Measurements from ENCODE around the gene SP5. TPM values are rescaled to one million over a fixed set of nuclear protein-coding genes. Genes with fewer than 3 reads are reported as not detected.

Gene SP5
- total RNA-seq, 1 experiment from 2014 or later, result 1.7 TPM

DNA sequence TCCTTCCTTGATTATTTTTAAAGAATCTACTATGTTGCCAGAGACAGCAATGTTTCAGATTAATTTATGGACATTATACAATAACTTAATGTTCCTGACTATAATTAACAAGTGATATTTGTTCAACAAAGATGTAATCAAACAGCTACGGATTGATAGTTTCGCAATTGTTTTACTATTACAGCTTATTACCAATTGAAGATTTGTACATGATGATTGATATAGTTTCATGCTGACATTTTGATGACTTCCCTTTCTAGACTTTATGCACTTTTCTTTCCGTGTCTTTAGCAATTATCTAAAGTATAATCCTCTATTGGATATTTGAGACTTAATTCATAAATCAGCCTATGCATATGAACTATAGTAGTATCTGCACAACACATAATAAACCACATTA, 6.5 kb downstream of the SP5 start (continued):
- TF ChIP-seq, protein P1, sequence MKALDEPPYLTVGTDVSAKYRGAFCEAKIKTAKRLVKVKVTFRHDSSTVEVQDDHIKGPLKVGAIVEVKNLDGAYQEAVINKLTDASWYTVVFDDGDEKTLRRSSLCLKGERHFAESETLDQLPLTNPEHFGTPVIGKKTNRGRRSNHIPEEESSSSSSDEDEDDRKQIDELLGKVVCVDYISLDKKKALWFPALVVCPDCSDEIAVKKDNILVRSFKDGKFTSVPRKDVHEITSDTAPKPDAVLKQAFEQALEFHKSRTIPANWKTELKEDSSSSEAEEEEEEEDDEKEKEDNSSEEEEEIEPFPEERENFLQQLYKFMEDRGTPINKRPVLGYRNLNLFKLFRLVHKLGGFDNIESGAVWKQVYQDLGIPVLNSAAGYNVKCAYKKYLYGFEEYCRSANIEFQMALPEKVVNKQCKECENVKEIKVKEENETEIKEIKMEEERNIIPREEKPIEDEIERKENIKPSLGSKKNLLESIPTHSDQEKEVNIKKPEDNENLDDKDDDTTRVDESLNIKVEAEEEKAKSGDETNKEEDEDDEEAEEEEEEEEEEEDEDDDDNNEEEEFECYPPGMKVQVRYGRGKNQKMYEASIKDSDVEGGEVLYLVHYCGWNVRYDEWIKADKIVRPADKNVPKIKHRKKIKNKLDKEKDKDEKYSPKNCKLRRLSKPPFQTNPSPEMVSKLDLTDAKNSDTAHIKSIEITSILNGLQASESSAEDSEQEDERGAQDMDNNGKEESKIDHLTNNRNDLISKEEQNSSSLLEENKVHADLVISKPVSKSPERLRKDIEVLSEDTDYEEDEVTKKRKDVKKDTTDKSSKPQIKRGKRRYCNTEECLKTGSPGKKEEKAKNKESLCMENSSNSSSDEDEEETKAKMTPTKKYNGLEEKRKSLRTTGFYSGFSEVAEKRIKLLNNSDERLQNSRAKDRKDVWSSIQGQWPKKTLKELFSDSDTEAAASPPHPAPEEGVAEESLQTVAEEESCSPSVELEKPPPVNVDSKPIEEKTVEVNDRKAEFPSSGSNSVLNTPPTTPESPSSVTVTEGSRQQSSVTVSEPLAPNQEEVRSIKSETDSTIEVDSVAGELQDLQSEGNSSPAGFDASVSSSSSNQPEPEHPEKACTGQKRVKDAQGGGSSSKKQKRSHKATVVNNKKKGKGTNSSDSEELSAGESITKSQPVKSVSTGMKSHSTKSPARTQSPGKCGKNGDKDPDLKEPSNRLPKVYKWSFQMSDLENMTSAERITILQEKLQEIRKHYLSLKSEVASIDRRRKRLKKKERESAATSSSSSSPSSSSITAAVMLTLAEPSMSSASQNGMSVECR (CRISPR knock-in tag; IDR thresholded peaks at IDR 0.05; ENCODE audit: borderline replicate concordance), result no peak
- TF ChIP-seq, protein P2, sequence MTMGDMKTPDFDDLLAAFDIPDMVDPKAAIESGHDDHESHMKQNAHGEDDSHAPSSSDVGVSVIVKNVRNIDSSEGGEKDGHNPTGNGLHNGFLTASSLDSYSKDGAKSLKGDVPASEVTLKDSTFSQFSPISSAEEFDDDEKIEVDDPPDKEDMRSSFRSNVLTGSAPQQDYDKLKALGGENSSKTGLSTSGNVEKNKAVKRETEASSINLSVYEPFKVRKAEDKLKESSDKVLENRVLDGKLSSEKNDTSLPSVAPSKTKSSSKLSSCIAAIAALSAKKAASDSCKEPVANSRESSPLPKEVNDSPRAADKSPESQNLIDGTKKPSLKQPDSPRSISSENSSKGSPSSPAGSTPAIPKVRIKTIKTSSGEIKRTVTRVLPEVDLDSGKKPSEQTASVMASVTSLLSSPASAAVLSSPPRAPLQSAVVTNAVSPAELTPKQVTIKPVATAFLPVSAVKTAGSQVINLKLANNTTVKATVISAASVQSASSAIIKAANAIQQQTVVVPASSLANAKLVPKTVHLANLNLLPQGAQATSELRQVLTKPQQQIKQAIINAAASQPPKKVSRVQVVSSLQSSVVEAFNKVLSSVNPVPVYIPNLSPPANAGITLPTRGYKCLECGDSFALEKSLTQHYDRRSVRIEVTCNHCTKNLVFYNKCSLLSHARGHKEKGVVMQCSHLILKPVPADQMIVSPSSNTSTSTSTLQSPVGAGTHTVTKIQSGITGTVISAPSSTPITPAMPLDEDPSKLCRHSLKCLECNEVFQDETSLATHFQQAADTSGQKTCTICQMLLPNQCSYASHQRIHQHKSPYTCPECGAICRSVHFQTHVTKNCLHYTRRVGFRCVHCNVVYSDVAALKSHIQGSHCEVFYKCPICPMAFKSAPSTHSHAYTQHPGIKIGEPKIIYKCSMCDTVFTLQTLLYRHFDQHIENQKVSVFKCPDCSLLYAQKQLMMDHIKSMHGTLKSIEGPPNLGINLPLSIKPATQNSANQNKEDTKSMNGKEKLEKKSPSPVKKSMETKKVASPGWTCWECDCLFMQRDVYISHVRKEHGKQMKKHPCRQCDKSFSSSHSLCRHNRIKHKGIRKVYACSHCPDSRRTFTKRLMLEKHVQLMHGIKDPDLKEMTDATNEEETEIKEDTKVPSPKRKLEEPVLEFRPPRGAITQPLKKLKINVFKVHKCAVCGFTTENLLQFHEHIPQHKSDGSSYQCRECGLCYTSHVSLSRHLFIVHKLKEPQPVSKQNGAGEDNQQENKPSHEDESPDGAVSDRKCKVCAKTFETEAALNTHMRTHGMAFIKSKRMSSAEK (CRISPR knock-in tag; IDR thresholded peaks at IDR 0.05; ENCODE audit: borderline replicate concordance), result no peak
- TF ChIP-seq ZNF263 (CRISPR knock-in tag; IDR thresholded peaks at IDR 0.05; ENCODE audit: low read depth), result no peak
- TF ChIP-seq, protein P3, sequence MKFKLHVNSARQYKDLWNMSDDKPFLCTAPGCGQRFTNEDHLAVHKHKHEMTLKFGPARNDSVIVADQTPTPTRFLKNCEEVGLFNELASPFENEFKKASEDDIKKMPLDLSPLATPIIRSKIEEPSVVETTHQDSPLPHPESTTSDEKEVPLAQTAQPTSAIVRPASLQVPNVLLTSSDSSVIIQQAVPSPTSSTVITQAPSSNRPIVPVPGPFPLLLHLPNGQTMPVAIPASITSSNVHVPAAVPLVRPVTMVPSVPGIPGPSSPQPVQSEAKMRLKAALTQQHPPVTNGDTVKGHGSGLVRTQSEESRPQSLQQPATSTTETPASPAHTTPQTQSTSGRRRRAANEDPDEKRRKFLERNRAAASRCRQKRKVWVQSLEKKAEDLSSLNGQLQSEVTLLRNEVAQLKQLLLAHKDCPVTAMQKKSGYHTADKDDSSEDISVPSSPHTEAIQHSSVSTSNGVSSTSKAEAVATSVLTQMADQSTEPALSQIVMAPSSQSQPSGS (CRISPR knock-in tag; IDR thresholded peaks at IDR 0.05; ENCODE audit: borderline replicate concordance, low read depth), result no peak
- TF ChIP-seq, protein P4, sequence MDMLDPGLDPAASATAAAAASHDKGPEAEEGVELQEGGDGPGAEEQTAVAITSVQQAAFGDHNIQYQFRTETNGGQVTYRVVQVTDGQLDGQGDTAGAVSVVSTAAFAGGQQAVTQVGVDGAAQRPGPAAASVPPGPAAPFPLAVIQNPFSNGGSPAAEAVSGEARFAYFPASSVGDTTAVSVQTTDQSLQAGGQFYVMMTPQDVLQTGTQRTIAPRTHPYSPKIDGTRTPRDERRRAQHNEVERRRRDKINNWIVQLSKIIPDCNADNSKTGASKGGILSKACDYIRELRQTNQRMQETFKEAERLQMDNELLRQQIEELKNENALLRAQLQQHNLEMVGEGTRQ (CRISPR knock-in tag; IDR thresholded peaks at IDR 0.05), result no peak
- TF ChIP-seq ZNF232 (CRISPR knock-in tag; IDR thresholded peaks at IDR 0.05), result no peak

DNA sequence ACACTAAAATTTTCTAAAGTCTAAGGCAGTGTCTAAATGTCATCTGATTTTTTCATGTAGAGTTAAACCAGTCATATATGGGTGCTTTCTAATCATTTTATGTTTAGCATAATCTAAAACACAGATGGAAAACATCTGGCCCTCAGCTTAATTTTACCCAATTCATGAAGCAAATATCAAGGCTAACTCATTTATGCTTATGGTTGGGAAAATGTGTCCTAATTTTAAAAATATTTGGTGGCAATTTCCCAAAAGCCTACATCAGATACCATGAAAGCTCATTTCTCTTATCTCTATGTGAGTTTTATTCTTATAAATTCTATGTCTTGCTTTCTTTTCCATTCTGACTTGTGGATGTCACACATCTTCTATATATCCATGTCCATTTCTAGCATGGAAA, 7.2 kb downstream of the SP5 start:
- ATAC-seq (no peak), DNase-seq (ENCODE audit: low spot score) (no peak)
- Mint-ChIP-seq H3K4me1 (peaks cover 13% of the 10 kb centered on the region), H3K9me3 (no peaks in the 10 kb centered on the region), H3K4me3 (no peak overlapping the region), H3K27me3 (ENCODE audit: low read depth) (peaks cover 50% of the 10 kb centered on the region), H3K36me3 (no peaks in the 10 kb centered on the region), H3K27ac (no peak overlapping the region)
- ChIA-PET POLR2A (interaction anchor here (0.6 kb wide), 1 partner anchor 1620 kb away, joined by 5 read pairs; no protein-coding TSS in a partner anchor), CTCF (interaction anchor here (0.5 kb wide), 1 partner anchor 296 kb away, joined by 3 read pairs; no protein-coding TSS in a partner anchor)
- TF ChIP-seq, protein P5, sequence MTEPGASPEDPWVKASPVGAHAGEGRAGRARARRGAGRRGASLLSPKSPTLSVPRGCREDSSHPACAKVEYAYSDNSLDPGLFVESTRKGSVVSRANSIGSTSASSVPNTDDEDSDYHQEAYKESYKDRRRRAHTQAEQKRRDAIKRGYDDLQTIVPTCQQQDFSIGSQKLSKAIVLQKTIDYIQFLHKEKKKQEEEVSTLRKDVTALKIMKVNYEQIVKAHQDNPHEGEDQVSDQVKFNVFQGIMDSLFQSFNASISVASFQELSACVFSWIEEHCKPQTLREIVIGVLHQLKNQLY (CRISPR knock-in tag; IDR thresholded peaks at IDR 0.05), result no peak
- TF ChIP-seq, protein P6, sequence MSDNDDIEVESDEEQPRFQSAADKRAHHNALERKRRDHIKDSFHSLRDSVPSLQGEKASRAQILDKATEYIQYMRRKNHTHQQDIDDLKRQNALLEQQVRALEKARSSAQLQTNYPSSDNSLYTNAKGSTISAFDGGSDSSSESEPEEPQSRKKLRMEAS (CRISPR knock-in tag; IDR thresholded peaks at IDR 0.05), result no peak
- TF ChIP-seq, protein P3 (CRISPR knock-in tag; IDR thresholded peaks at IDR 0.05; ENCODE audit: borderline replicate concordance, low read depth), result no peak
- TF ChIP-seq NR3C1 (CRISPR knock-in tag; conservative IDR thresholded peaks at IDR 0.05; ENCODE audit: low read depth) (no peak), ZNF232 (CRISPR knock-in tag; IDR thresholded peaks at IDR 0.05) (no peak), MYBL2 (CRISPR knock-in tag; IDR thresholded peaks at IDR 0.05) (no peak), SP1 (CRISPR knock-in tag; conservative IDR thresholded peaks at IDR 0.05) (no peak), MXD4 (CRISPR knock-in tag; IDR thresholded peaks at IDR 0.05; ENCODE audit: borderline replicate concordance) (no peak), GRHL2 (CRISPR knock-in tag; IDR thresholded peaks at IDR 0.05; ENCODE audit: insufficient replicate concordance, severe bottlenecking) (no peak)
- TF ChIP-seq, protein P4 (CRISPR knock-in tag; IDR thresholded peaks at IDR 0.05), result no peak
- TF ChIP-seq, protein P7, sequence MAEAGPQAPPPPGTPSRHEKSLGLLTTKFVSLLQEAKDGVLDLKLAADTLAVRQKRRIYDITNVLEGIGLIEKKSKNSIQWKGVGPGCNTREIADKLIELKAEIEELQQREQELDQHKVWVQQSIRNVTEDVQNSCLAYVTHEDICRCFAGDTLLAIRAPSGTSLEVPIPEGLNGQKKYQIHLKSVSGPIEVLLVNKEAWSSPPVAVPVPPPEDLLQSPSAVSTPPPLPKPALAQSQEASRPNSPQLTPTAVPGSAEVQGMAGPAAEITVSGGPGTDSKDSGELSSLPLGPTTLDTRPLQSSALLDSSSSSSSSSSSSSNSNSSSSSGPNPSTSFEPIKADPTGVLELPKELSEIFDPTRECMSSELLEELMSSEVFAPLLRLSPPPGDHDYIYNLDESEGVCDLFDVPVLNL (CRISPR knock-in tag; IDR thresholded peaks at IDR 0.05; ENCODE audit: borderline replicate concordance, low read depth), result no peak

Measured in WTC11 (cell line).